K562 (cell line): Measurements from ENCODE around the gene TRABD2B. TPM values are rescaled to one million over a fixed set of nuclear protein-coding genes. Genes with fewer than 3 reads are reported as not detected.

ENCODE experiments used
- ATAC-seq: fragments of 200-7000 bp; cut with Tn5 transposase; 3 replicates; pipeline ENCODE4 v1.9.1; 2020; ENCODE audit warnings: moderate library complexity
- BruUV-seq: library from RNA; stranded (reverse); fragments of 400-500 nt; replicated peaks from 2 replicates; lab custom pipeline; 2021; lab: Mats Ljungman, UMichigan
- CTCF ChIA-PET: fragments of 300-600 bp; formaldehyde crosslinking; extraction: SDS; loops from one replicate; lab custom pipeline; 2021; ENCODE audit warnings: low intra/inter-chr PET ratio; lab: Yijun Ruan, JAX
- POLR2A ChIA-PET: fragments of 300-600, 350-650 bp; sonication (Branson Sonifier 250); formaldehyde crosslinking; extraction: SDS; loops from one replicate; lab custom pipeline; 2021; ENCODE audit warnings: antibody characterized with exemption, inconsistent platforms; lab: Yijun Ruan, JAX
- DNase-seq, 4 experiments: peaks; one replicate each; pipeline versions ENCODE4 v3.0.0 to v3.0.0-alpha.2; 2011 to 2018; ENCODE audit warnings: low spot score in 3 of 4, mixed read lengths in 3 of 4; ENCODE audit errors: extremely low read depth in 1 of 4
- FAIRE-seq: peaks from 2 replicates; lab custom pipeline; 2011; peaks lifted over from hg19 to GRCh38; lab: Jason Lieb, UNC
- H2AFZ ChIP-seq: 2 replicates; pipeline ENCODE4 v1.6.0; 2011; ENCODE audit warnings: low read depth, low read length, control low read depth, inconsistent platforms
- H3K27ac ChIP-seq: fragments of 200-600 bp; 3 replicates; pipeline ENCODE4 v1.8.0; 2011; ENCODE audit warnings: low read depth, mild to moderate bottlenecking, control low read depth, inconsistent platforms, low read length, moderate library complexity, mixed read lengths; ENCODE audit errors: extremely low read depth
- H3K27me3 ChIP-seq, 2 experiments: fragments of 300-600 bp in 1 of 2; 2 replicates in 1 of 2; 3 replicates in 1 of 2; pipeline versions ENCODE4 v1.6.0 to v1.8.0; 2011; ENCODE audit warnings: inconsistent platforms in 2 of 2, low read length in 2 of 2, mild to moderate bottlenecking in 1 of 2, mixed read lengths in 1 of 2, moderate library complexity in 1 of 2; ENCODE audit not compliant: control insufficient read depth in 2 of 2, insufficient read depth in 2 of 2
- H3K36me3 ChIP-seq: fragments of 300-600 bp; 3 replicates; pipeline ENCODE4 v1.8.0; 2011; ENCODE audit warnings: mild to moderate bottlenecking, low read length, inconsistent platforms; ENCODE audit not compliant: control insufficient read depth, insufficient read depth
- H3K4me1 ChIP-seq, 2 experiments: fragments of 200-600 bp in 1 of 2; replicated peaks in 1 of 2; 2 replicates in 1 of 2; 3 replicates in 1 of 2; pipeline versions ENCODE4 v1.5.1 to v1.8.0; 2011; ENCODE audit warnings: inconsistent platforms in 2 of 2, low read length in 2 of 2, mild to moderate bottlenecking in 1 of 2, mixed read lengths in 1 of 2, moderate library complexity in 1 of 2; ENCODE audit not compliant: control insufficient read depth in 2 of 2, insufficient read depth in 2 of 2
- H3K4me2 ChIP-seq: 2 replicates; pipeline ENCODE4 v1.6.1; 2011; ENCODE audit warnings: low read length, control low read depth, inconsistent platforms, mixed read lengths; ENCODE audit not compliant: insufficient read depth
- H3K4me3 ChIP-seq: fragments of 200-600 bp; sonication (generic), shearing (Covaris generic); 2 replicates; pipeline ENCODE4 v1.5.1; 2016; ENCODE audit warnings: control low read depth, inconsistent platforms
- H3K79me2 ChIP-seq: fragments of 200-600 bp; 3 replicates; pipeline ENCODE4 v1.8.0; 2011; ENCODE audit warnings: low read length, inconsistent platforms; ENCODE audit not compliant: control insufficient read depth, insufficient read depth
- H3K9ac ChIP-seq, 2 experiments: 2 replicates each; pipeline versions ENCODE4 v1.6.0 to v1.6.1; 2011; ENCODE audit warnings: low read depth in 2 of 2, low read length in 2 of 2, control low read depth in 1 of 2, inconsistent platforms in 1 of 2, mild to moderate bottlenecking in 1 of 2, mixed read lengths in 1 of 2; ENCODE audit not compliant: insufficient read depth in 1 of 2
- H3K9me1 ChIP-seq: one replicate; pipeline ENCODE4 v1.6.0; 2011; ENCODE audit warnings: inconsistent platforms, mild to moderate bottlenecking, low read length, moderate library complexity; ENCODE audit not compliant: control insufficient read depth, insufficient read depth
- H3K9me3 ChIP-seq: replicated peaks from 2 replicates; pipeline ENCODE4 v1.5.1; 2011; ENCODE audit warnings: low read depth, low read length, inconsistent platforms; ENCODE audit not compliant: control insufficient read depth, insufficient read depth
- H4K20me1 ChIP-seq: replicated peaks from 2 replicates; pipeline ENCODE4 v1.6.1; 2011; ENCODE audit warnings: low read length, inconsistent platforms, mixed read lengths; ENCODE audit not compliant: control insufficient read depth, insufficient read depth
- ARNT ChIP-seq, 2 experiments: fragments of 450-650 bp; IDR thresholded peaks; 2 replicates each; pipeline ENCODE4 v1.6.1; 2016; ENCODE audit warnings: mild to moderate bottlenecking in 1 of 2
- ATF2 ChIP-seq: sonication (generic); formaldehyde crosslinking; IDR thresholded peaks from 2 replicates; pipeline ENCODE4 v1.8.1; 2022; ENCODE audit warnings: missing genetic modification reagents
- CBFA2T2 ChIP-seq: fragments of 450-650 bp; conservative IDR thresholded peaks from 2 replicates; pipeline ENCODE4 v1.6.1; 2017; ENCODE audit warnings: mild to moderate bottlenecking
- FOXA1 ChIP-seq: fragments of 450-650 bp; IDR thresholded peaks from 2 replicates; pipeline ENCODE4 v1.6.1; 2016; ENCODE audit warnings: mild to moderate bottlenecking, borderline replicate concordance
- HDAC6 ChIP-seq: IDR thresholded peaks from 2 replicates; pipeline ENCODE4 v1.6.1; 2012; ENCODE audit warnings: low read depth, mild to moderate bottlenecking, control low read depth, inconsistent platforms, low read length, moderate library complexity
- NCOR1 ChIP-seq: fragments of 450-650 bp; IDR thresholded peaks from 2 replicates; pipeline ENCODE4 v1.6.1; 2016; ENCODE audit warnings: mild to moderate bottlenecking, moderate library complexity
- NFXL1 ChIP-seq: fragments of 450-650 bp; formaldehyde crosslinking; IDR thresholded peaks from 2 replicates; pipeline ENCODE4 v1.4.0; 2021; ENCODE audit warnings: mild to moderate bottlenecking
- NR4A1 ChIP-seq, 2 experiments: fragments of 250-450 bp in 1 of 2; fragments of 450-650 bp in 1 of 2; sonication (Bioruptor Pico) in 1 of 2; IDR thresholded peaks; 2 replicates each; pipeline versions ENCODE4 v1.4.0 to v1.6.1; 2016 to 2020; ENCODE audit warnings: mild to moderate bottlenecking in 2 of 2, missing compliant biosample characterization in 1 of 2, missing genetic modification characterization in 1 of 2, moderate library complexity in 1 of 2
- PCBP1 ChIP-seq: fragments of 200-400 bp; formaldehyde crosslinking; IDR thresholded peaks from 2 replicates; pipeline ENCODE4 v1.6.1; 2018; ENCODE audit warnings: mild to moderate bottlenecking, low read depth, low read length; ENCODE audit not compliant: poor library complexity, severe bottlenecking
- SMAD4 ChIP-seq: fragments of 250-450 bp; sonication (Bioruptor Pico); conservative IDR thresholded peaks from 2 replicates; pipeline ENCODE4 v1.8.0; 2021; ENCODE audit warnings: inconsistent platforms, mild to moderate bottlenecking, moderate library complexity
- TAL1 ChIP-seq: fragments of 450-650 bp; IDR thresholded peaks from 2 replicates; pipeline ENCODE4 v1.6.1; 2016; ENCODE audit warnings: mild to moderate bottlenecking
- YY1 ChIP-seq, 3 experiments: IDR thresholded peaks; 2 replicates each; pipeline ENCODE4 v1.6.1; 2011; ENCODE audit warnings: low read length in 2 of 3, mild to moderate bottlenecking in 2 of 3, moderate library complexity in 2 of 3, borderline replicate concordance in 1 of 3, control low read depth in 1 of 3, low read depth in 1 of 3; ENCODE audit not compliant: insufficient read depth in 3 of 3, insufficient replicate concordance in 2 of 3, control insufficient read depth in 1 of 3, insufficient read length in 1 of 3; ENCODE audit errors: extremely low read depth in 1 of 3
- ZBTB5 ChIP-seq: fragments of 450-650 bp; IDR thresholded peaks from 2 replicates; pipeline ENCODE4 v1.6.1; 2017; ENCODE audit warnings: antibody characterized with exemption
- ZNF184 ChIP-seq: sonication (generic); formaldehyde crosslinking; IDR thresholded peaks from 2 replicates; pipeline ENCODE4 v1.5.0; 2020; ENCODE audit warnings: missing genetic modification reagents
- ZNF41 ChIP-seq: fragments of 250-450 bp; sonication (Bioruptor Pico); conservative IDR thresholded peaks from 2 replicates; pipeline ENCODE4 v1.4.0; 2020; ENCODE audit warnings: mild to moderate bottlenecking
- WGBS: fragments of 100-300 bp; shearing (Covaris generic); methylation state at CpG from one replicate; pipeline ENCODE4 v1.1.6; 2016; ENCODE audit warnings: low coverage, mixed read lengths; ENCODE audit not compliant: insufficient coverage; ENCODE audit errors: missing lambda C conversion rate; 5-methylcytosine and 5-hydroxymethylcytosine counted together
- in situ Hi-C: fragments of 300-500 bp; cut with MboI; formaldehyde crosslinking; loops from 4 replicates; pipeline ENCODE4 v1.15.0; 2018; ENCODE audit warnings: inconsistent platforms, mixed read lengths
- intact Hi-C: fragments of 100-400 bp; cut with micrococcal nuclease; formaldehyde crosslinking; loops from 2 replicates; pipeline ENCODE4 v1.14.2; 2022
- polyA plus RNA-seq, 8 experiments: library from polyadenylated mRNA; depleted of rRNA in 4 of 8; stranded (reverse) in 5 of 8; unstranded in 3 of 8; fragments of >200 nt; fragmentation: Nextera tagmentation in 2 of 8; fragmentation: Illumina TruSeq in 1 of 8; extraction: Ambion mirVana in 2 of 8; extraction: Trizol in 1 of 8; gene quantifications; 2 replicates each; pipeline versions ENCODE4 v1.2.1 to v1.2.3, GENCODE V29; 2011 to 2014; ENCODE audit warnings: inconsistent platforms in 1 of 8, missing spikeins in 1 of 8
- total RNA-seq, 7 experiments: library from RNA; depleted of rRNA in 6 of 7; stranded (reverse); fragments of >200 nt in 6 of 7; fragmentation: Illumina TruSeq in 2 of 7; extraction: Trizol in 2 of 7; gene quantifications; 2 replicates each; pipeline versions ENCODE4 v1.2.1 to v1.2.3, GENCODE V29; 2011 to 2021; ENCODE audit warnings: low replicate concordance in 1 of 7

Gene TRABD2B
- total and polyA plus RNA-seq, 9 of the 15 experiments (the other 6 are each of a cell fraction or from before 2014, with no cell fraction given) = not detected

- ATAC-seq (no peak), FAIRE-seq (no peak), DNase-seq (no peak)
- Histone ChIP-seq H3K4me3 (no peak overlapping the region), H3K79me2 (no peaks in the 10 kb centered on the region), H3K4me1 (no peaks in the 10 kb centered on the region), H3K27me3 (peaks cover 0 to 13% of the 10 kb centered on the region in 2 experiments; a peak in 1 of 5 replicates), H2AFZ (no peak overlapping the region), H3K4me2 (no peak overlapping the region), H3K9me3 (no peaks in the 10 kb centered on the region), H4K20me1 (no peaks in the 10 kb centered on the region), H3K9me1 (no peaks in the 10 kb centered on the region), H3K27ac (no peak overlapping the region), H3K36me3 (no peaks in the 10 kb centered on the region), H3K9ac (no peak overlapping the region)
- intact Hi-C loops = no loop called here
- WGBS = 0% methylated on average over 7 of the region's 8 CpGs
- in situ Hi-C loops = no loop called here
- POLR2A ChIA-PET = no interaction called here
- no TSS peak for BruUV-seq
- TF ChIP-seq ARNT (IDR thresholded peaks at IDR 0.05) (no peak), ZBTB5 (no peak), NFXL1 (CRISPR knock-in tag) (no peak), PCBP1 (no peak), FOXA1 (no peak), CBFA2T2 (no peak), HDAC6 (no peak), YY1 (IDR thresholded peaks at IDR 0.05; ENCODE audit: borderline replicate concordance in 1 of 3, control insufficient read depth in 1 of 3, extremely low read depth in 1 of 3, insufficient read depth in 3 of 3, insufficient read length in 1 of 3, insufficient replicate concordance in 2 of 3, low read depth in 1 of 3, low read length in 2 of 3) (no peak), NR4A1 (CRISPR knock-in tag; IDR thresholded peaks at IDR 0.05) (no peak), NR4A1 (tag; IDR thresholded peaks at IDR 0.05) (no peak), ZNF184 (CRISPR knock-in tag) (no peak), SMAD4 (CRISPR knock-in tag) (no peak), ZNF41 (no peak), TAL1 (no peak), ATF2 (CRISPR knock-in tag) (no peak), NCOR1 (no peak)
- CTCF ChIA-PET = no interaction called here
Observed at GRCh38 chr1:47951026-47951425, 46.2 kb downstream of the TRABD2B start.
